Neural cell (in vitro differentiated cells): Measurements from ENCODE around the gene RPS27L.

ENCODE experiments used
- CTCF ChIP-seq: fragments of 450-650 bp; IDR thresholded peaks from 2 replicates; pipeline ENCODE4 v1.5.1; 2014; ENCODE audit warnings: antibody characterized with exemption, mild to moderate bottlenecking, moderate library complexity; ENCODE audit not compliant: poor library complexity, severe bottlenecking
- EZH2 ChIP-seq: fragments of 200-600, 300-800 bp; shearing (Covaris generic), sonication (generic); IDR thresholded peaks from 2 replicates; pipeline ENCODE4 v1.6.1; 2014; ENCODE audit warnings: antibody characterized with exemption, low read length, borderline replicate concordance, mild to moderate bottlenecking; ENCODE audit not compliant: insufficient read depth, poor library complexity, severe bottlenecking
- POLR2AphosphoS5 ChIP-seq: IDR thresholded peaks from 2 replicates; pipeline ENCODE4 v1.6.1; 2012
- RAD21 ChIP-seq: fragments of 450-650 bp; conservative IDR thresholded peaks from 2 replicates; pipeline ENCODE4 v1.6.1; 2014; ENCODE audit warnings: antibody characterized with exemption, mild to moderate bottlenecking, moderate library complexity

GRCh38 chr15:63133786-63134185 lies 23.5 kb downstream of the RPS27L start:
- TF ChIP-seq CTCF (no peak), EZH2 (no peak), POLR2AphosphoS5 (no peak), RAD21 (no peak)
